Measurements from ENCODE around the gene LIMCH1. TPM values are rescaled to one million over a fixed set of nuclear protein-coding genes. Genes with fewer than 3 reads are reported as not detected.

Gene LIMCH1
- total RNA-seq, 1 donor from 2014 or later = 87.2 TPM

DNA sequence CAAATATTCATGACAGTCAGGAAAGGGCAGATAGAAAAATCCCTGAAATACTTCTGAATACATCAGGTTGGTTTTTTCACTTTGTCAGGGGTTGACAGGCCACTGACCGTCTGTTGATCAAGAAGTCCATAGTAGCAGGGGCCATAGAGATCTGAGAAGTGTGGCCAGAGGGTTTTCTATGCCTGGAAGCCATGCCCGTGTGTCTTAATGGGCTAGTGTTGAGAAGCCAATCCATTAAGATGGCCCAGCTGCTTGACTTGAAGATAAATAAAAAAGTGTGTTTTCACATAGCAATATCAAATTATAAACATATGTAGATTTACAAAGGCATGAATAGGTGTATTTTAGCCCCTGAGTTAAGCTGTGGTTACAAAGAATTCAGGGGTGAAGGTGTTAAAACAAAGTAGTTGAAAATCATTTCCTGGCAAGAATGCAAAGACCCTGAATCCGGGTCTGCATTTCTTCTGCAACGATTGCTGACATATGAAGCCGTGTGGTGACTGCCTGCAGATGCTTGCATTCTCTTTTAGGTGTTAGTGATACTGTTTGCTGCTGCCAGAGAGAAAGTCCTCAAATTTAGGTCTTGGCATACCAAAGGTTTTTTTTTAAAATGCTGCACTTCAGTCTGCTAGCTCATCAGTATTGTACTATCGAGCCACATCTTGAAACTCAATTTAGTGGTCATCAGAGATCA lies 9.3 kb upstream of the LIMCH1 start:
- Histone ChIP-seq H3K4me1 (ENCODE audit: control insufficient read depth in 3 of 3, insufficient read depth in 3 of 3, low read length in 3 of 3) (peaks cover 14 to 32% (median 30%) of the 10 kb centered on the region in 3 donors), H3K9me3 (ENCODE audit: control insufficient read depth in 3 of 3, low read length in 3 of 3) (no peaks in the 10 kb centered on the region), H3K27ac (ENCODE audit: low read depth, low read length) (no peak overlapping the region), H3K36me3 (ENCODE audit: control insufficient read depth in 3 of 3, insufficient read depth in 3 of 3, low read length in 3 of 3) (peaks cover 0 to 3% (median 0%) of the 10 kb centered on the region in 3 donors), H3K27me3 (ENCODE audit: control insufficient read depth in 3 of 3, insufficient read depth in 3 of 3, low read length in 3 of 3) (no peaks in the 10 kb centered on the region), H3K4me3 (ENCODE audit: low read length in 3 of 3) (no peak overlapping the region), H3K9ac (ENCODE audit: low read depth in 1 of 3, low read length in 3 of 3) (no peak overlapping the region)

DNA sequence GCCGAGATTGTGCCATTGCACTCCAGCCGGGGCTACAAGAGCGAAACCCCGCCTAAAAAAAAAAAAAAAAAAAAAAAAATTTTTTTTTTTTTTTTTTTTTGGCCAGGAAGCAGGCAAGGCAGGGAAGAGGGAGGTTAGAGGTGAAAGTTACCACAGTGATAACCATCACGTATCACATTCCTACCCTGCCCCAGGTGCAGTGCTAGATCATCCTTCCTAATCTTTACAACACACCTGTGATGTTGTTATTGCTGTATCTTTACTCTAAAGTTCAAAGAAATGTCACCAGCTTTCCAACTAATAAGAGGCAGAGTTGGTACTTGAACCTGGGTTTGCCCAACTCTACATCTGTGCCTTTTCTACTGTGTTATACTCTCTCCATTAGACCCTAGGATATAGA lies 7.2 kb upstream of the LIMCH1 start:
- Histone ChIP-seq H3K9ac (ENCODE audit: low read depth in 1 of 3, low read length in 3 of 3) (no peak overlapping the region), H3K36me3 (ENCODE audit: control insufficient read depth in 3 of 3, insufficient read depth in 3 of 3, low read length in 3 of 3) (peaks cover 0 to 3% (median 0%) of the 10 kb centered on the region in 3 donors), H3K9me3 (ENCODE audit: control insufficient read depth in 3 of 3, low read length in 3 of 3) (no peaks in the 10 kb centered on the region), H3K4me1 (ENCODE audit: control insufficient read depth in 3 of 3, insufficient read depth in 3 of 3, low read length in 3 of 3) (peaks cover 18 to 44% (median 43%) of the 10 kb centered on the region in 3 donors), H3K27me3 (ENCODE audit: control insufficient read depth in 3 of 3, insufficient read depth in 3 of 3, low read length in 3 of 3) (no peaks in the 10 kb centered on the region), H3K27ac (ENCODE audit: low read depth, low read length) (no peak overlapping the region), H3K4me3 (ENCODE audit: low read length in 3 of 3) (no peak overlapping the region)

DNA sequence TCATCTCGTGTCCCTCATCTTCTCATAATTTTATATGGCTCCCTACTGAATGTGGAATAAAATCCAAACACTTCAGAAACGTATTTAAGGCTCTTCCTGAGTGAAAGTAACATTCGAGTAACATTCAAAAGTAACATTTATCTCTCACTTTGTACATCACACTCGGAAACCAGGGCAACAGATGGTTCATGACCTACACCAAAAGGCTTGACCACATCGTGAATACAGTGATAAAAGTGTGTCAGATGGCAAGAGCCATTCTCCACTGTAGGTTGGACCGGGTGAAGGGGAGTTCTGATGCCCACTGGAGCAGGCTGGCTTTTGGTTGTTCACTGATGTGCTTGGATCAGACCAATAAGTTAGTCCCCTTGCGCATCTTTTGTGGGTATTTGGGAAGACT lies 5.6 kb upstream of the LIMCH1 start:
- no peak overlapping the region for H3K9ac ChIP-seq (ENCODE audit: low read depth in 1 of 3, low read length in 3 of 3)
- H3K27ac ChIP-seq (ENCODE audit: low read depth, low read length) = no peak overlapping the region
- H3K4me1 ChIP-seq (ENCODE audit: control insufficient read depth in 3 of 3, insufficient read depth in 3 of 3, low read length in 3 of 3) = peaks cover 18 to 46% (median 42%) of the 10 kb centered on the region in 3 donors
- no peaks in the 10 kb centered on the region for H3K27me3 ChIP-seq (ENCODE audit: control insufficient read depth in 3 of 3, insufficient read depth in 3 of 3, low read length in 3 of 3)
- no peaks in the 10 kb centered on the region for H3K9me3 ChIP-seq (ENCODE audit: control insufficient read depth in 3 of 3, low read length in 3 of 3)
- no peak overlapping the region for H3K4me3 ChIP-seq (ENCODE audit: low read length in 3 of 3)
- H3K36me3 ChIP-seq (ENCODE audit: control insufficient read depth in 3 of 3, insufficient read depth in 3 of 3, low read length in 3 of 3) = no peaks in the 10 kb centered on the region

DNA sequence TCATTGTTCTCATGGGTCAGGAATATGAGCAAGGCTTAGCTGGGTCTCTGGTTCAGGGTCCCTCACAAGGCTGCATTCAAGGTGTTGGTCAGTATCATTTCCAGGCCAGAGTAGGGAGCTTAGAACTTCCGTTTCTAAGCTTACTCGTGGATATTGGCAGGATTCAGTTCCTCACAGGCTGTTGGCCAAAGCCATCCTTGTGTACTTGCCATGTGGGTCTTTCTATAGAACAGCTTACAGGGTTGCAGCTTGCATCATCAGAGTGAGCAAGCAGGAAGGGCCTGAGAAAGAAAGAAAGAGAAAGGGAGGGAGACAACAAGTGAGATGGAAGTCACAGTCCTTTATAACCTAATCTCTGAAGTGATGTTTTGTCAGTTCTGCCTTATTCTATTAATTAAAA lies 5.1 kb upstream of the LIMCH1 start:
- no peak overlapping the region for H3K4me3 ChIP-seq (ENCODE audit: low read length in 3 of 3)
- H3K4me1 ChIP-seq (ENCODE audit: control insufficient read depth in 3 of 3, insufficient read depth in 3 of 3, low read length in 3 of 3) = peaks cover 23 to 51% (median 48%) of the 10 kb centered on the region in 3 donors
- H3K9me3 ChIP-seq (ENCODE audit: control insufficient read depth in 3 of 3, low read length in 3 of 3) = no peaks in the 10 kb centered on the region
- no peak overlapping the region for H3K9ac ChIP-seq (ENCODE audit: low read depth in 1 of 3, low read length in 3 of 3)
- H3K36me3 ChIP-seq (ENCODE audit: control insufficient read depth in 3 of 3, insufficient read depth in 3 of 3, low read length in 3 of 3) = no peaks in the 10 kb centered on the region
- no peak overlapping the region for H3K27ac ChIP-seq (ENCODE audit: low read depth, low read length)
- H3K27me3 ChIP-seq (ENCODE audit: control insufficient read depth in 3 of 3, insufficient read depth in 3 of 3, low read length in 3 of 3) = no peaks in the 10 kb centered on the region

DNA sequence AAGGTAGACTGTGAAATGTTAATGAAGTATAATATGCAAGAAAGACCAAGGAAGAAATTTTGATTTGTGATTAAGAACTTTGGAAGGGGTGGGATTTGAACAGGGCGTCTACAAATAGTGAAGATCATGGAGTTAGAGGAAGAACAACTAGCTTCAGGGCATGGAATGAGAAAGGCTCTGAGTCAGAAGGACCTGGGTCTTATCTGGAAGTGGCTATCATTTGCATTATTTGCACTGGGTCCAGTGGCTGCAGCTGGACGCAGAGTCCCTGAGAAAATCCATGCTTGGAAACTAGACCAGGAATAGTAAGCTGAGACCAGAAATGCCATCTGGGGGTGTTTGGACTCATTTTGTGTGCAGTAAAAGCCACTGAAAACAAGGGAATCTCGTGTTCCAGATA lies 4.3 kb upstream of the LIMCH1 start:
- H3K4me1 ChIP-seq (ENCODE audit: control insufficient read depth in 3 of 3, insufficient read depth in 3 of 3, low read length in 3 of 3) = peaks cover 27 to 55% (median 48%) of the 10 kb centered on the region in 3 donors
- no peak overlapping the region for H3K27ac ChIP-seq (ENCODE audit: low read depth, low read length)
- H3K9me3 ChIP-seq (ENCODE audit: control insufficient read depth in 3 of 3, low read length in 3 of 3) = no peaks in the 10 kb centered on the region
- H3K9ac ChIP-seq (ENCODE audit: low read depth in 1 of 3, low read length in 3 of 3) = no peak overlapping the region
- no peaks in the 10 kb centered on the region for H3K36me3 ChIP-seq (ENCODE audit: control insufficient read depth in 3 of 3, insufficient read depth in 3 of 3, low read length in 3 of 3)
- no peaks in the 10 kb centered on the region for H3K27me3 ChIP-seq (ENCODE audit: control insufficient read depth in 3 of 3, insufficient read depth in 3 of 3, low read length in 3 of 3)
- H3K4me3 ChIP-seq (ENCODE audit: low read length in 3 of 3) = no peak overlapping the region

- peaks cover 31 to 56% (median 50%) of the 10 kb centered on the region in 3 donors for H3K4me1 ChIP-seq (ENCODE audit: control insufficient read depth in 3 of 3, insufficient read depth in 3 of 3, low read length in 3 of 3)
- no peak overlapping the region for H3K27ac ChIP-seq (ENCODE audit: low read depth, low read length)
- no peak overlapping the region for H3K4me3 ChIP-seq (ENCODE audit: low read length in 3 of 3)
Observed at GRCh38 chr4:41534404-41534803, 3.6 kb upstream of the LIMCH1 start.

DNA sequence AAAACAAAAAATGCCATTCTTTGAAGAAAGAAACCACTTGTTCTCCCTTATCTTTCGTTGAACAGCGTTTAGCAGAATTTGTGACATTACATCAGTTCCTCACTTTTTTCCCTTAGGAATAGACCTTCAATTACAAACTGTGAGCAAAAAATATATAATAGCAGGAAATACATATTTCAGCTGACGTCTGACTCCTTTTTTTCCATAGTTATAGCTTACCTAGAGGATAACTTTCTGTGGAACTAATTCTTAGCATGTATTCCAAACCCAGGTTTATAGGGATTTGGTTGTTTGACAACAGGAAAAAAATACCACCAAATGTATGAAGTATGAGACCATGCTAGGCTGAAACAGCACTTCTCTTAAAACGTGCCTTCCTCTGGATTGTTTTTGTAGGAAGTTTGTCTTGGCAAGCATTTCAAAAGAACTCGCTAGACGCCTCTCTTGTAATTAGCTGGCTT lies 2.0 kb upstream of the LIMCH1 start:
- Histone ChIP-seq H3K9me3 (ENCODE audit: control insufficient read depth in 3 of 3, low read length in 3 of 3) (no peaks in the 10 kb centered on the region), H3K36me3 (ENCODE audit: control insufficient read depth in 3 of 3, insufficient read depth in 3 of 3, low read length in 3 of 3) (no peaks in the 10 kb centered on the region), H3K4me1 (ENCODE audit: control insufficient read depth in 3 of 3, insufficient read depth in 3 of 3, low read length in 3 of 3) (peaks cover 35 to 65% (median 61%) of the 10 kb centered on the region in 3 donors), H3K27ac (ENCODE audit: low read depth, low read length) (peak overlapping the region; percentile 56), H3K9ac (ENCODE audit: low read depth in 1 of 3, low read length in 3 of 3) (no peak overlapping the region), H3K4me3 (ENCODE audit: low read length in 3 of 3) (no peak overlapping the region), H3K27me3 (ENCODE audit: control insufficient read depth in 3 of 3, insufficient read depth in 3 of 3, low read length in 3 of 3) (no peaks in the 10 kb centered on the region)

More at GRCh38 chr4:41534404-41534803, 3.6 kb upstream of the LIMCH1 start:
- Histone ChIP-seq H3K9me3 (ENCODE audit: control insufficient read depth in 3 of 3, low read length in 3 of 3) (no peaks in the 10 kb centered on the region), H3K27me3 (ENCODE audit: control insufficient read depth in 3 of 3, insufficient read depth in 3 of 3, low read length in 3 of 3) (no peaks in the 10 kb centered on the region), H3K36me3 (ENCODE audit: control insufficient read depth in 3 of 3, insufficient read depth in 3 of 3, low read length in 3 of 3) (no peaks in the 10 kb centered on the region), H3K9ac (ENCODE audit: low read depth in 1 of 3, low read length in 3 of 3) (no peak overlapping the region)

GRCh38 chr4:41537292-41537890 lies 566 bp upstream of the LIMCH1 start:
- Histone ChIP-seq H3K9ac (ENCODE audit: low read depth in 1 of 3, low read length in 3 of 3) (peak overlapping the region in 1 of 3 donors; percentile 81), H3K36me3 (ENCODE audit: control insufficient read depth in 3 of 3, insufficient read depth in 3 of 3, low read length in 3 of 3) (no peaks in the 10 kb centered on the region), H3K4me1 (ENCODE audit: control insufficient read depth in 3 of 3, insufficient read depth in 3 of 3, low read length in 3 of 3) (peaks cover 39 to 69% (median 61%) of the 10 kb centered on the region in 3 donors)

DNA sequence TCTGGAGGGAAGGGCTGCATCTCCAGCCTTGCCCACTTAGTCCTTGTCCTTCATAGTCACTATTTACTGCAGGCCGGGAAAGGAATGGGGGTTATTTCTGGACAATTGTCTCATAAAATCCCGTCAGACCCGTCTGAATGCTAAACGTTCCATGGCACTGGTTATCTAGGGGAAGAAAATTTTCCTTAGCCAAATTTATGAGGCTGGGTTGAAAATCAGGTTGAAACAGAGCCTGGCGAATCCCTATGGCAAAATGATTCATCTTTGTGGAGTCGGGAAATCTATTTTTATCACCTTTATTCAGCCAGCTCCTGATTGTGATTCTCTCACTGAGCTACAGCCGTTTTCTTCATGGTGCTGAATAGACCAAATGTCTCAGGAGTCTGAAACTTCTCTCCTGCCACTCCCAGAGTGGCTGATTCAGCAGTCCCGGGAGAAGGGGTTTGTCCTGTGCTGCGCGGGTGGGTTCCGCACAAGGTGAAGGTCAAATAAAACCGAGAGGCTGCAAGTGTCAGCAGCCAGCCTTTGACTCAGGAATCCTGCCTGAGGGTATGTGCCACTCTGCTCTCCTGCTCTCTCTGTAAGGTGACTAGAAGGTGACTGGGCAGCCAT lies 1.0 kb downstream of the LIMCH1 start:
- peak overlapping the region; percentile 94 for H3K27ac ChIP-seq (ENCODE audit: low read depth, low read length)
- peak overlapping the region; percentile 55 to 67 (median 61) for H3K4me3 ChIP-seq (ENCODE audit: low read length in 3 of 3)
- H3K9ac ChIP-seq (ENCODE audit: low read depth in 1 of 3, low read length in 3 of 3) = peak overlapping the region; percentile 69 to 81 (median 78)
- H3K36me3 ChIP-seq (ENCODE audit: control insufficient read depth in 3 of 3, insufficient read depth in 3 of 3, low read length in 3 of 3) = no peaks in the 10 kb centered on the region
- H3K27me3 ChIP-seq (ENCODE audit: control insufficient read depth in 3 of 3, insufficient read depth in 3 of 3, low read length in 3 of 3) = no peaks in the 10 kb centered on the region
- H3K9me3 ChIP-seq (ENCODE audit: control insufficient read depth in 3 of 3, low read length in 3 of 3) = no peaks in the 10 kb centered on the region
- H3K4me1 ChIP-seq (ENCODE audit: control insufficient read depth in 3 of 3, insufficient read depth in 3 of 3, low read length in 3 of 3) = peaks cover 28 to 67% (median 55%) of the 10 kb centered on the region in 3 donors

More at GRCh38 chr4:41537292-41537890, 566 bp upstream of the LIMCH1 start:
- Histone ChIP-seq H3K27me3 (ENCODE audit: control insufficient read depth in 3 of 3, insufficient read depth in 3 of 3, low read length in 3 of 3) (no peaks in the 10 kb centered on the region), H3K27ac (ENCODE audit: low read depth, low read length) (peak overlapping the region; percentile 94), H3K9me3 (ENCODE audit: control insufficient read depth in 3 of 3, low read length in 3 of 3) (no peaks in the 10 kb centered on the region), H3K4me3 (ENCODE audit: low read length in 3 of 3) (peak overlapping the region in 2 of 3 donors; percentile 55 to 61)

GRCh38 chr4:41539711-41540110 lies 1.8 kb downstream of the LIMCH1 start:
- no peaks in the 10 kb centered on the region for H3K27me3 ChIP-seq (ENCODE audit: control insufficient read depth in 3 of 3, insufficient read depth in 3 of 3, low read length in 3 of 3)
- peak overlapping the region in 2 of 3 donors; percentile 78 to 81 for H3K9ac ChIP-seq (ENCODE audit: low read depth in 1 of 3, low read length in 3 of 3)
- H3K27ac ChIP-seq (ENCODE audit: low read depth, low read length) = peak overlapping the region; percentile 94
- peaks cover 34 to 68% (median 61%) of the 10 kb centered on the region in 3 donors for H3K4me1 ChIP-seq (ENCODE audit: control insufficient read depth in 3 of 3, insufficient read depth in 3 of 3, low read length in 3 of 3)
- no peaks in the 10 kb centered on the region for H3K9me3 ChIP-seq (ENCODE audit: control insufficient read depth in 3 of 3, low read length in 3 of 3)
- H3K4me3 ChIP-seq (ENCODE audit: low read length in 3 of 3) = peak overlapping the region; percentile 40 to 67 (median 61)
- H3K36me3 ChIP-seq (ENCODE audit: control insufficient read depth in 3 of 3, insufficient read depth in 3 of 3, low read length in 3 of 3) = no peaks in the 10 kb centered on the region

All from skeletal muscle tissue (tissue), 4 donors.